ENCODE results near the gene HYAL3. TPM values are rescaled to one million over a fixed set of nuclear protein-coding genes. Genes with fewer than 3 reads are reported as not detected.
A peak's percentile ranks its signal among the peaks of the same experiment; 100 is the strongest.

The HYAL3 gene
- total and polyA plus RNA-seq, 2 donors (not counting 1 experiment from before 2014, with no cell fraction given), result 3.7 to 4.2 TPM

DNA sequence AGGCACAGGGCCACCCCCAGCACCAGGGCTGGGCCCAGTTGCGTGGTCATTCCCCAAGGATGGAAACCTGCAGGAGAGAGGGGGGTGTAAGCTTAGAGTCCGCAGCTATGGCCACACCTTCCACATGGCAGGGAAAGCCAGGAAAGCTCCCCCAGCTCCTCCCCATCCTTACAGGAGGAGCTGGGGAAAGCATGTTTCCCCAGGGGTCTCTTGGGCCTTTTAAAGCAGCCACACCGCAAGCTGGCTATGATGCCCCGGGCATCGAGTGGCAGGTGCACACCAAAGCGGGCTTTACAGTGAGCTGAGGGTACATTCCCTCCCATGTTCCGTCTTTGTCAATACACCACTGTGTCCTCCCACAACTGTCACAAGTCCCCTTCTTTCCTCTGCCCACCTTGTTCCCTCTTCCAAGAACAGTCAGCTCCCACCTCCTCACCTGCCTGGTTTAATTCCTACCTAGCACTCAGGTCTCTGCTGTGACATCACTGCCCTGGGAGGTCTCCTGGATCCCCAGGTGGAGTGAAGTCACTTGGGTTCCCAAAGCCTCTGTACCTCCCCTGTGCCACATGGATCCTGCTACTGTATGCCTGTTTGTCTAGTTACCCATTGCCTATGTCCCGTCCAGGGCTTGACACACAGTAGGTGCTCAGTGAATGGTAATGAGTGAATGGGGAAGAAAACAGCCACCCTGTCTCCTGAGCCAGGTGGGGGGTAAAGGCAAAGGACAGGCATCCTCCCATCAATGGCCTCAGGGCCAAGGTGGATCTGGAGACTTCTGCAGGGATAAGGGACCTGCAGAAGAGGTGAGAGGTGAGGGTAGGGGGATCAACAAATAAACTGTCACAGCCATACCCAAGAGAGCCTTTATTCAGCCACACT is 3.4 kb downstream of the HYAL3 start:
- no peak overlapping the region for H3K27ac ChIP-seq (ENCODE audit: low read length in 2 of 2)
- no peaks in the 10 kb centered on the region for H3K27me3 ChIP-seq (replicated peaks in 1 of 4; ENCODE audit: control extremely low read depth in 1 of 4, control insufficient read depth in 3 of 4, insufficient read depth in 4 of 4, low read length in 3 of 4)
- H3K9ac ChIP-seq (ENCODE audit: low read length), result no peak overlapping the region
- no peak overlapping the region for H3K4me3 ChIP-seq (ENCODE audit: control extremely low read depth in 1 of 5, extremely low read depth in 1 of 5, insufficient read depth in 1 of 5, low read depth in 2 of 5, low read length in 4 of 5)
- 98% methylated on average over 7 of the region's 8 CpGs for WGBS (ENCODE audit: insufficient coverage)
- CTCF ChIA-PET, result interaction anchor here (0.6 kb wide), 1 partner anchor 32 kb away, joined by 4 read pairs; no protein-coding TSS in a partner anchor
- Mint-ChIP-seq H3K9me3 (ENCODE audit: insufficient read depth) (no peaks in the 10 kb centered on the region), H3K4me1 (peaks cover 45% of the 10 kb centered on the region), H3K27me3 (no peaks in the 10 kb centered on the region), H3K27ac (peak overlapping the region; percentile 15), H3K4me3 (no peak overlapping the region)
- POLR2A ChIA-PET, result no interaction called here
- peaks cover 30 to 41% of the 10 kb centered on the region in 2 donors for H3K4me1 ChIP-seq (ENCODE audit: control insufficient read depth in 2 of 2, insufficient read depth in 2 of 2, low read length in 2 of 2)
- H3K9me3 ChIP-seq (ENCODE audit: control extremely low read depth in 1 of 3, control insufficient read depth in 2 of 3, insufficient read depth in 1 of 3, low read length in 2 of 3), result no peaks in the 10 kb centered on the region
- ATAC-seq (ENCODE audit: low read depth), result no peak
- TF ChIP-seq, protein P1, sequence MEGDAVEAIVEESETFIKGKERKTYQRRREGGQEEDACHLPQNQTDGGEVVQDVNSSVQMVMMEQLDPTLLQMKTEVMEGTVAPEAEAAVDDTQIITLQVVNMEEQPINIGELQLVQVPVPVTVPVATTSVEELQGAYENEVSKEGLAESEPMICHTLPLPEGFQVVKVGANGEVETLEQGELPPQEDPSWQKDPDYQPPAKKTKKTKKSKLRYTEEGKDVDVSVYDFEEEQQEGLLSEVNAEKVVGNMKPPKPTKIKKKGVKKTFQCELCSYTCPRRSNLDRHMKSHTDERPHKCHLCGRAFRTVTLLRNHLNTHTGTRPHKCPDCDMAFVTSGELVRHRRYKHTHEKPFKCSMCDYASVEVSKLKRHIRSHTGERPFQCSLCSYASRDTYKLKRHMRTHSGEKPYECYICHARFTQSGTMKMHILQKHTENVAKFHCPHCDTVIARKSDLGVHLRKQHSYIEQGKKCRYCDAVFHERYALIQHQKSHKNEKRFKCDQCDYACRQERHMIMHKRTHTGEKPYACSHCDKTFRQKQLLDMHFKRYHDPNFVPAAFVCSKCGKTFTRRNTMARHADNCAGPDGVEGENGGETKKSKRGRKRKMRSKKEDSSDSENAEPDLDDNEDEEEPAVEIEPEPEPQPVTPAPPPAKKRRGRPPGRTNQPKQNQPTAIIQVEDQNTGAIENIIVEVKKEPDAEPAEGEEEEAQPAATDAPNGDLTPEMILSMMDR (IDR thresholded peaks at IDR 0.05), result no peak
- TF ChIP-seq EZH2 (IDR thresholded peaks at IDR 0.05; ENCODE audit: borderline replicate concordance, insufficient read depth, low read depth, low read length, poor library complexity, severe bottlenecking), result no peak
- H3K79me2 ChIP-seq (ENCODE audit: control insufficient read depth, insufficient read depth, low read length), result peaks cover 25% of the 10 kb centered on the region
- intact Hi-C loops (cut with micrococcal nuclease), result loop anchor here (10.0 kb wide), 1 partner anchor 1089 kb away; the partner anchor contains the start of gene MANF
- no peaks in the 10 kb centered on the region for H4K20me1 ChIP-seq (ENCODE audit: control insufficient read depth, insufficient read depth, low read length, poor library complexity, severe bottlenecking)
- H3K4me2 ChIP-seq (replicated peaks; ENCODE audit: low read depth, low read length, poor library complexity, severe bottlenecking), result no peak overlapping the region
- H3K36me3 ChIP-seq (replicated peaks in 1 of 2; ENCODE audit: control extremely low read depth in 1 of 2, control insufficient read depth in 1 of 2, extremely low read depth in 1 of 2, insufficient read depth in 2 of 2, low read length in 1 of 2), result peaks cover 0 to 4% of the 10 kb centered on the region in 2 experiments
- DNase-seq, result no peak
- no peak overlapping the region for H2AFZ ChIP-seq (ENCODE audit: insufficient read depth, low read depth, low read length, poor library complexity, severe bottlenecking)

Data from B cell (primary cell).